ENCODE data around the gene DYNLL1. TPM values are rescaled to one million over a fixed set of nuclear protein-coding genes. Genes with fewer than 3 reads are reported as not detected.
"Not testable (repeated sequence)": the region's sequence is repeated elsewhere in the genome, so short reads cannot be mapped to it uniquely, and the experiment has no call there.

The DYNLL1 gene
- total RNA-seq (100 to 1,000 TPM in 9 of 10 donors, 10 to 100 TPM in 1; 94.0 to 227 (median 120) TPM), polyA plus RNA-seq (100 to 1,000 TPM; 136 to 352 TPM)
- long read RNA-seq, donor 1, transcript DYNLL1-210 (1 exons, 670 nt), result minor isoform, 8 of 38 reads
- long read RNA-seq, donor 1, transcript DYNLL1-201 (3 exons, 720 nt), result minor isoform, 10 of 38 reads
- long read RNA-seq, donor 1, transcript DYNLL1-205 (5 exons, 662 nt), result major isoform, 11 of 38 reads
- long read RNA-seq, donor 1, transcript DYNLL1-202 (3 exons, 697 nt), result minor isoform, 5 of 38 reads
- long read RNA-seq, donor 1, partial matches to known transcripts, result 1 of 38 reads
- long read RNA-seq, donor 1, other reads (novel, unspliced or antisense), result 1 of 38 reads
- long read RNA-seq, donor 2, transcript DYNLL1-210 (1 exons, 670 nt), result minor isoform, 10 of 33 reads
- long read RNA-seq, donor 2, transcript DYNLL1-201 (3 exons, 720 nt), result major isoform, 16 of 33 reads
- long read RNA-seq, donor 2, partial matches to known transcripts, result 0 of 33 reads
- long read RNA-seq, donor 2, other reads (novel, unspliced or antisense), result 2 of 33 reads
- long read RNA-seq, donor 3, partial matches to known transcripts, result 0 of 10 reads
- long read RNA-seq, donor 3, other reads (novel, unspliced or antisense), result 2 of 10 reads

GRCh38 chr12:120495731-120496412 lies at the start of gene DYNLL1:
DYNLL1 (plus strand) TSS chr12:120496113; CDS start chr12:120496422, 309 bp downstream.
- H3K4me1 ChIP-seq, result peaks cover 6 to 38% (median 28%) of the 10 kb centered on the region in 9 donors
- H3K27me3 ChIP-seq, result no peaks in the 10 kb centered on the region
- H3K36me3 ChIP-seq, result peaks cover 0 to 40% (median 11%) of the 10 kb centered on the region in 9 donors
- intact Hi-C loops (cut with DNase I), result loop anchor here in 2 of 10 donors (2.0 to 5.0 kb wide), 3 partner anchors 33 to 216 kb away; partner anchors contain the start of genes COQ5 (in 1 of the 2) and UNC119B (in 1 of the 2)
- no peaks in the 10 kb centered on the region for H3K9me3 ChIP-seq
- DNase-seq, result peak; percentile 96 to 97
- peak within 1 kb of the TSS; percentile 72 to 99 (median 96) for H3K4me3 ChIP-seq
- WGBS, 2 donors, result 0% methylated on average over 50 to 53 of the region's 53 CpGs
- peak; percentile 98 to 99 (median 99) for ATAC-seq
- peak within 1 kb of the TSS; percentile 24 to 97 (median 93) for H3K27ac ChIP-seq
- no peak for TF ChIP-seq CTCF (IDR thresholded peaks at IDR 0.05)

GRCh38 chr12:120446844-120447178 lies 49.1 kb upstream of the DYNLL1 start:
- DNase-seq; H3K27me3 ChIP-seq; H3K9me3 ChIP-seq; intact Hi-C loops (cut with DNase I): not testable (repeated sequence)
- Histone ChIP-seq H3K27ac (peak overlapping the region; percentile 58 to 93 (median 88)), H3K36me3 (peaks cover 0 to 69% (median 29%) of the 10 kb centered on the region in 9 donors), H3K4me1 (peaks cover 4 to 41% (median 24%) of the 10 kb centered on the region in 9 donors), H3K4me3 (peak overlapping the region; percentile 72 to 100 (median 94))
- peak in 1 of 8 donors; percentile 2 for ATAC-seq
- 6 to 9% methylated on average over 17 of the region's 17 CpGs for WGBS, 2 donors

GRCh38 chr12:120447992-120448391 lies 47.9 kb upstream of the DYNLL1 start:
- WGBS, 2 donors, result 95 to 96% methylated on average over 4 of the region's 4 CpGs
- Histone ChIP-seq H3K36me3 (peaks cover 0 to 67% (median 21%) of the 10 kb centered on the region in 9 donors), H3K4me3 (no peak overlapping the region), H3K9me3 (no peaks in the 10 kb centered on the region), H3K27me3 (no peaks in the 10 kb centered on the region), H3K4me1 (peaks cover 4 to 38% (median 24%) of the 10 kb centered on the region in 9 donors), H3K27ac (no peak overlapping the region)
- ATAC-seq, result no peak
- no peak for DNase-seq
- no peak for TF ChIP-seq CTCF (IDR thresholded peaks at IDR 0.05)
- intact Hi-C loops (cut with DNase I), result no loop called here

GRCh38 chr12:120452524-120452923 lies 43.4 kb upstream of the DYNLL1 start:
- H3K4me1 ChIP-seq, result peaks cover 0 to 16% (median 4%) of the 10 kb centered on the region in 9 donors
- intact Hi-C loops (cut with DNase I); ATAC-seq: not testable (repeated sequence)

More at GRCh38 chr12:120452524-120452923, 43.4 kb upstream of the DYNLL1 start:
- H3K36me3 ChIP-seq, result peaks cover 0 to 91% (median 22%) of the 10 kb centered on the region in 9 donors
- not testable (repeated sequence) for H3K27me3 ChIP-seq, DNase-seq, H3K4me3 ChIP-seq, H3K9me3 ChIP-seq, H3K27ac ChIP-seq
- 89 to 96% methylated on average over 5 of the region's 5 CpGs for WGBS, 2 donors
